GM19023 (cell line): Measurements from ENCODE around the gene COG5.

Source experiments
- ATAC-seq: cut with Tn5 transposase; IDR thresholded peaks from one replicate; pipeline ENCODE4 v1.9.1; 2021; ENCODE audit warnings: mild to moderate bottlenecking, moderate library complexity; ENCODE audit not compliant: unreplicated experiment

Gene COG5

DNA sequence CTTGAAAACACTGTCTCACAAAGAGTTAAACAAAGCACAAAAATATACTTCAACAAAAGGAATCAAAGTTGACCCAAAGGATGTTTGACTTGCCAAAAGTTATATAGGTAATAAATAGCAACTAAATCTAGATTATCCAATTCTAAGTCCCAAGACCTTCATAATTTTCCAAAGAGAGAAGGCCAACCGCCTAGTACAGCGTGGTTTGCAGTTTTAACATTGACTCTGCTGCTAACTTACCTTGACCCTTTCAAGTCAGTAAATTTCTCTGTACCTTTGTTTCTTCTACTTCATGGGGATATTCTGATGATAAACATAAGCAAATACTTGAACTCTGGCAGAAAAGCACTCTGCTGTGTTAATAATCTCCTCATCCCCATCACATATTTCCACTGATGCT lies 95.7 kb downstream of the COG5 start:
- ATAC-seq = no peak

DNA sequence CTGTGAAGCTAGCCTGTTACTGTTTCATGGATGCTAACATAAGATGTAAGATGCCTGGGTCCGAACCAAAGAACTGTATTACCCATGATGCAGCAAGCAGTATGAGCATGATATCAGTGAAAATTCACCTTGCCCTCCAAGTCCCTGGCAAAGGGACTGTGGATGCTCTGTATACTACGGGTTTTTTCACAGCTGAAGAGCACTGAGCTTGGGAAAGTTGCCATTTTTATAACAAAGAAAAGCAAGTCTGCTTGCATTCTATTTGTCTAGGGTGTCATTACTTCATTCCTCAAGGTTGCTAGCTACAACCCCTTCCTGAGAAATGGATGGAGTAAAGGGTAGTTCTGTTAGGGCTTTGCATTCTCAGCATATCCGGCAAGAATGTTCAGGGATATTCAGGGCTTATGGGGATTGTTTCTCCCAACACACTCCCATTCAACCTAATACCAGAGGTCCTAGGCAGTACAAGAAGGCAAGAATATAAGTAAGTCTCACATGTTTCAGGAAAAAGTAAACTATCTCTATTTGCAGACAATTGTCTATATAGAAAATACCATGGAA lies 99.0 kb downstream of the COG5 start:
- no peak for ATAC-seq

DNA sequence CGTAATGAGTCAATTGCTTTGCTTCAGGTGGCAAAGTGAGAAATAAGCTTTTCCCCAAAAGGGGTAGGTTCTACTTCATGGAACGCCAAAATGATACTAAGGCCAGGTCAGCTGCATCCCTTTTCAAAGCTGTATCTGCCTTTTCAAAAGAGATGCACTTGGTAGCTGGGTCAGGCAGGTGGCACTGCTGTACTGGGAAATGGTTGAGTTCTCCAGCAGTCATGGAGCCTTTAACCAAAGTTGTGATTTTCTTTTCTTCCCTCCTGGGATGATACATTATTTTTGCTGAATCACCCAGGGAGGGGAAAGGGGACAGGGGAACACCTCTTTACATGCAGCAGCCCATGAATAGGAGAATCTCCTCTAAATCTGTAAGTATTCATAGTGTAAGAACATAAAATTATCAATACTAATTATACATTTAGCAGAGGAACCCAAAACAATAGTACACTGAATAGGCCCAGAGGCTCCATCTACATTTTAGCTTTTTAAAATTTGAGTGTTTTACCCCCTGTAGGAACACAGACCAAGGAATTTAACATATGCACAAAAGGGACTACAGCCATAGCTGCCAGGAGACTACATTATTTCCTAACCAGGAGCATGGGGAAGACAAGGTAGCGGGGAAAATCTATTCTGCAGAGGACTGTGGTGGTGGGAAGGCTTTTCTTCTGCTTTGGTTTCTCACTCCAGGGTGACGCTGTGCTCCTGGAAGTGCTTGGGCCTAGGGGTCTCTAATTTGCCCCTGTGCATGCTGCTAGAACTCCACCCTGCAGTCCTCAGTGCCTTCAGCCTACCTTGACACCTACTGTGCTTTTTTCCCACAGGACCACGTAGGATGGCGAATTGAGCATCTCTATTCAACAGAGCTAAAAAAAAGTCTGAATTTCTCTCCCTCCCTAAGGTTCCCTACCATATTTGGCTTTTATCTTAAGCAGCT lies 100.3 kb downstream of the COG5 start:
- ATAC-seq = no peak

DNA sequence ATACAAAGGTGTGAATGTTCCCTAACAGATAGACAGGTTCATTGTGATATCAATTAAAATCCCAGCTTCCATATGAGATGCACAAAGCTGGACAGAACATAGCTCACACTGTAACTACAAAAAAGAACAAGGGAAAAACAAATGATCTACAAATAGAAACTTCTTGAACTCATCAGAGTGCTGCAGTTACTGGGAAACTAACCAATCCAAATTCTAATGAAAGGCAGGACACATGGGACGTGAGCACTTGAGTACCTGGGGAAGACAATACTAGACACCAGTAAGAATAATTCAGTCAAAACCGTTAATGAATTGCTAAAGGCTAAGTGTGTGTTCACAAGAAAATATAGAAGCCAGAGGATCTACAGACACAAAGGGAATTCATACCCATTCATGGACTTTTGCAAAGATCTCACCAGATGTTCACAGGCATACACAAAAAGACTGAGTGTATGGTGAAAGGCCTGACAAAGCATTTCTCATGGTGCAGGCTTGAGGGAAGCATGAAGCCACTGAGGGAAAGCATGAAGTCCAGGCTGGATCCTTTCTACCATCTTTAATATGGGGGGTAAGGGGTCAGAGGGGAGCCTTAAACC lies 101.7 kb downstream of the COG5 start:
- no peak for ATAC-seq

DNA sequence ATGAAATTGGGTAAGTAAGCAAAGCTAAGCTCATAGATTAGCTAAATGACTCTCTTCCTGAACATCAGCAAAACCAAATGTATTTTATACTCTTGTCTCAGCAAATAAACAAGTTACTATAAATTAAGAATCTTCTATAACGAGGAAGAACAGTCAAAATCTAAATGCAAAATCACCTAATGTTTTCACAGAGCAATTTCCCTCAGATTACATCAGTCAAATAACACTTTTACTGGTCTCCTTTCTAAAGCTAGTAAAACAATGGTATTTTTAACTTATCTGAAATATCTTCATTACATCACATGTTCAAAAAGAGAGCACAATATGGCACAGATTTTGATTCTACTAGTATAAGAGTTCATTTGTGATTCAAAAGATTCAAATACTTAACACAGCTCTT lies 110.3 kb downstream of the COG5 start:
- ATAC-seq = no peak

DNA sequence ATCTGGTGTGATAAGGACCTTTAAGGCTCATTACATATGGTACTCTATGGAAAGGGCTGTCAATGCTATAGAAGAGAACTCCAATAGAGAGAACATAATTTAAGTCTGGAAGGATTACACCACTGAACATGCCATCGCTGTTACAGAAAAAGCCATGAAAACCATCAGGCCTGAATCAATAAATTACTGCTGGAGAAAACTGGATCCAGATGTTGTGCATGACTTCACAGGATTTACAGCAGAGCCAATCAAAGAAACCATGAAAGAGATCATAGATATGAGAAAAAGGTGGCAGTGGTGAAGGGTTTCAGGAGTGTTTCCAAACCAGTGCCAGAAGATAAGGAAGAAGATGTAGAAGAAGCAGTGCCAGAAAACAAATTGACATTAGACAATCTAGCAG lies 112.8 kb downstream of the COG5 start:
- ATAC-seq = no peak

DNA sequence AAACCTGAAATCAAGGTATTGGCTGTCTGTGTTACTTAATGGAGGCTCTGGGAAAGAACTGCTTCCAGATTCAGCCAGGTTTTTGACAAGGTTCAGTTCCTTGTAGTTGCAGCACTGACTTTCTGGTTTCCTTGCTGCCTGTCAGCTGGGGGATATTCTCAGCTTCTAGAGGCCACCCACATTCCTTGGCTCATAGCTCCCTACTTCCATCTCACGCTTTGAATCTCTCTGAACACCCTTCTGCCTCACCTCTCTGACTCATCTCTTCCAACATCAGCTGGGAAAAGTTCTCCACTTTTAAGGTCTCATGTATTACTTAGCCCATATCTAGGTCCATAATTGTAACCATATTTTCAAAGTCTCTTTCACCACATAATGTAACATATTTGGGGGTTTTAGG lies 116.7 kb downstream of the COG5 start:
- ATAC-seq = no peak

DNA sequence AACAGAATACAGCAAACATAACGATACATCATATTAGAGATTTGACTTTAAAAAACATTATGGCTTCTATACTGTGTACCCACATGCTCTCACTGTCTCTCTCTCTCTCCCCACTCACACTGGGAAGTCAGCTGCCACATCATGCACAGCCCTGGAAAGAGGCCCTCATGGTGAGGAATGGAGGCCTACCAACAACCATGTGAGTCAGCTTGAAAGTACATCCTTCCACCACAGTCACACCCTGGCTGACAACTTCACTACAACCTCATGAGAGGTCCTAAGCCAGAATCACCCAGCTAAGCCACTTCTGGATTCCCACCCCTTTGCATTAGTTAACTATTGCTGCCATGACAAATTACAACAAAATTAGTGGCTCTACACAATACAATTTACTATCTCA lies 117.2 kb downstream of the COG5 start:
- ATAC-seq = no peak

DNA sequence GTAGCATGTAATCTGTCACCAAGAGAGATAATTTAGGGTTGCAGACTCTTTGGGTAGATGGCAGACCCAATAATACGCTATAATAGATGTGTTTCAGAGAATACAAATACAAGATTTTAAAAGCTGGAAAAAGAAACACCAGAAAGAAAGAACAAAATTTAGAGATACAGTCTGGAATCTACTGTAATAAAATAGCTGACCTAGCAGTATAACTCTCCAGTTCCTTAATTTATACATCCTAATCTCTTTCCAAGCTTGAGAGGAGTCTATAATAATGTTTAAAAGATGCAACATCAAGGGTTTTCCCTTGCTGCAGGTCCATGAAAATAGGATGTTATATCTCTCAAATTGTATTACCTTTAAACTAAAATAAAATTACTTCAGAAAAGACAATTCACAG lies 121.0 kb downstream of the COG5 start:
- no peak for ATAC-seq

DNA sequence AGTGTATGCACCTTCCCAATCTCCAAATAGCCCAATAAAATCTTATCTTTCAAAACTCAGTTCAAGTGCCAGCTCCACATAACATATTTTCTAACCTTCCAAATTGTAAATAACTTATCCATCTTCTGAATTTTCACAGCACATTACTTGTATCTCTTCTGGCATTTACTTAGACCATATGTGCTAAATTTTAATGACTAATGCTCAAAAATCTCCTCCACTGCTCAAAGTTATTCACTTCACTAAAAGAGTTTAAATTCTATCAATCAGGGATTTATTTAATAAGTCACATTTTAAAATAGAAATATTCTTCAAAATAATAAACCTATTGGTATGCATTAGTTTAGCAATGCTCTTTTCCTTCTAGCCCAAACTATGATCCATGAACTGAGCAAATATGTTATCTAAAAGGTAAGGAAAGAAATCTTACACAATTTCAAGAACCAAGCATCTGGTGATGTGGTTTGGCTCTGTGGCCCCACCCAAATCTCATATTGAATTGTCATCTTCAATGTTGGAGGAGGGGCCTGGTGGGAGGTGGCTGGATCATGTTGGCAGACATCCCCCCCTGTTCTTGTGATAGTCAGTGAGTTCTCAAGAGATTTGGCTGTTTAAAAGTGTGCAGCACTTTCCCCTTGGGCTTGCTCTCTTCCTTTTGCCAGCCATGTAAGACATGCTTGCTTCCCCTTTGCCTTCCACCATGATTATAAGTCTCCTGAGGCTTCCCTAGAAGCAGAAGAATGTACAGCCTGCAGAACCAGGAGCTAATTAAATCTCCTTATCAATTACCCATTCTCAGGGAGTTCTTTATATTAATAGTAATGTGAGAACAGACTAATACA lies 121.9 kb downstream of the COG5 start:
- ATAC-seq = no peak

DNA sequence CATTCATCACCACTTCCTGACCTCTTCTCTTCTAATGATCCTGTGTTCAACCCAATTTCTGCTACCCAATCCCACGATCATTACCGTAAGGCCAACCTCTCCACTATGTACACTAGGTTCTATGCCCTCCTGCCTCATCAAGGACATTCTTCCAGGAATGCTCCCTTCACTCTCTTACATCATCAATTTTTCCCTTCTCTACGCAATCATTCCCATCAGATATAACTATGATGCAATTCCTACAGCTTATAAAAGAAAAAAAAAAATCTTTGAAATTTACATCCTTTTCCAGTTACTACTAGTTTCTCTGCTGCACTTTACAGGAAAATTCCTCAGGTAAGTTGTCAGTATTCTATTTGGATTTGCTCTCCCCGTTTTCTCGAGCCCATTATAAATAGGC lies 124.7 kb downstream of the COG5 start:
- ATAC-seq = no peak

DNA sequence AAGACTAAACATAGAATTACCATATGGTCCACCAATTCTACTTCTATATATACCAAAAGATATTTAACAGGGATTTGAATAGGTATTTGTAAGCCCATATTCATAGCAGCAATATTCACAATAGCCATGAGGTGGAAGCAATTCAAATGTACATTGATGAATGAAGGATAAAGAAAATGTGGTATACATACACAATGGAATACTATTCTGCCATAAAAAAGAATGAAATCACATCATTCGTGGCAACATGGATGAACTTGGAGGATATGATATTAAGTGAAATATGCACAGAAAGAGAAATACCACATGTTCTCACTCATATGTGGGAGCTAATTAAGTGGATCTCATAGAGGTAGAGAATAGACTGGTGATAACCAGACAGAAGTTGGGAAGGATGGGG lies 128.0 kb downstream of the COG5 start:
- ATAC-seq = no peak

DNA sequence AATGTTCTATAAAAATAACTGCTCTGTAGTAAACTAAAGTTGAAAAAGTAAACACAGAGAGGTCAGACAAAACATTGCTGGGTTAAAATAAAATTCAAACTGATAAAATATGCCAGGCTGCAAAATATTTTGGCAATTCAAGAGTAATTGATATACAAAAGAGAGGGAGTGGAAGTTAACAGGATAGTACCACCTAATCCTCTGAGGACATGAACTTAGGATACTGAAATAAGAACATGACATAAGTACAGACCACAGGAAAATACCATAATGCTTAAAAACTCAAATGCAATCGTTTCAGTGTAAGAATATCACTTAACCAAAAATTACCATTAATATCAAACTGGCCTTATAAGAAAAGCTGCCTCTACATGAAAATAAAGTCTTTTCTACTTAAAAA lies 131.5 kb downstream of the COG5 start:
- no peak for ATAC-seq

DNA sequence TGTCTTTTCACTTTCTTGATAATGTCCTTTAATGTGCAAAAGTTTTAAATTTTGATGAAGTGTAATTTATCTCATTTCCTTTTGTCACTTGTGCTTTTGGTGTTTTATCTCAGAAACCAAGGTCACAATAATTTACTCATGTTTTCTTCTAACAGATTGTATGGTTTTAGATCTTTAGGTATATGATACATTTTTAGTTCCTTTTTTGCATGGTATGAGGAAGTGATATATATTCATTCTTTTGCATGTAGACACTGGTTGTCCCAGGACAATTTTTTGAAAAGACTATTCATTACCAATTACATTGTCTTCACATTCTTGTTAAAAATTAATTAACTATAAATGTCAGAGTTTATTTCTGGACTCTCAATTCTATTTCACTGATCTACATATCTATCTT lies 133.7 kb downstream of the COG5 start:
- ATAC-seq = no peak

DNA sequence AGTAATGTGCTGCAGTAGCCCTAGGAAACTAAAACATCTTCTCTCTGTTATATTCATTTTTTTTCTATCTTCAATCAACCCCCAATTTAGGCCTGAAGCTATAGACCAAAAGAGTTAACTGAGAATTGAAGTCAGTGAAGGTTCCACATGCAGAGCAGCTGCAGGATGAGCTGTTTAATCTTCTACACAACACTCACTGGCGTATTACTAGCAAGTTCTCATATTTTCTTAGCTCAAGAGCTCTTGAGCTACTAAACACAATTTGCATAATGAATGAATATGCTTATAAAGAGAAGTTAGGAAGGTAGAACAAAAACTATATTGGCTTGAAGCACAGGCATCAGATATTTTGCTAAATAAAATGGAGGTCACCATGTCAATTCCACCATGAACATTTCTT lies 135.1 kb downstream of the COG5 start:
- ATAC-seq = no peak

DNA sequence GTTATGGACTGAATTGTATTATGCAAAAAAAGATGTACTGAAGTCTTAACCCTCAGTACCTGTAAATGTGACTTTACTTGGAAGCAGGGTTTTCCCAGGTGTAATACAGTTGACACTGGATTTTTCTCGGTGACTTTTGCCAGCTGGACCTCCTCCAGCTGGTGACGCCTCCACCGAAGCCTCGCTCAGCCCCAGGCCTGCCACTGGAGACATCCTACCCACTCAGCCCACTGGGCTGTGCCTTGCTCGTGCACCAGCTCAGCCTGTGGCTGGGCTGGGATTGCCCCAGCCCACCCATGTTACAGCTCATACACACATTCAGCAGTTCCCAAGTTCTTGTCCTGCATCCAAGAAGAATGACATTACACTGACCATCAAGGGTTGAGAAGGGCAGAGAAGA lies 136.3 kb downstream of the COG5 start:
- no peak for ATAC-seq

DNA sequence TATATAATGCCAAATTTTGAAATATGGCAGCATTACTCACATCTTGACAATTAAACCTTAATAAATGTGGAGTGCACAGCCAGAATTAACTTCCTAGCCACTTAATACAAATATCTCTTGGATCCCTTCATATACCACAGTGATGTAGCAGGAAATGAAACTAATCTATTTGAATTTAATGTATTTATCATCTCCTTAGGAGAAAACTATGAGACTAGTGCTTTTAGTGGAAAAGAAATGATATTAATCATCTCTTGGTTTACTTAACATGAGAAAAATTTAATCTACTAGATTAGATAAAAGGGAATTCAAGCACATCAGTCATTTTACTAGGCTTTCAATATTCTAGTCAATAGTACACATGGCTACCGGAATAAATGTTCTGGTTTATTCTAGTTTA lies 149.5 kb downstream of the COG5 start:
- no peak for ATAC-seq

DNA sequence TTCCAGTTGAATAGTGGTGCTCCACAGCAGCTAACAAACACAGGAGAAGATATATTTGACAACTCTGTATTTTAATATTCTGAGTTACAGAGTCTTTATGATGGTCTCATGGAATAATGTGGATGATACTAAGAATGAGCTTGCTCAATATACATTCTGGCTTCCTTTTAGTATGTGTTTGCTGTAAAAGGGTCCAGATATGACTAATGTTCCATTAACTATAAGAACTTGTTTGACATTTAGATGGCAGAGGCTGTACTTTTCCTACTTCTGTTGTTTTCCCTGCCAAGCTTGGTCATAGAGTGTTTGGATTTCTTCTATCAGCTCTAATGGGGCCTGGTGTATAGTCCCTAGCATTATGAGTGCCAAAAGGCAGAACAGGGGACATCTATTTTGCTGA lies 155.4 kb downstream of the COG5 start:
- no peak for ATAC-seq

DNA sequence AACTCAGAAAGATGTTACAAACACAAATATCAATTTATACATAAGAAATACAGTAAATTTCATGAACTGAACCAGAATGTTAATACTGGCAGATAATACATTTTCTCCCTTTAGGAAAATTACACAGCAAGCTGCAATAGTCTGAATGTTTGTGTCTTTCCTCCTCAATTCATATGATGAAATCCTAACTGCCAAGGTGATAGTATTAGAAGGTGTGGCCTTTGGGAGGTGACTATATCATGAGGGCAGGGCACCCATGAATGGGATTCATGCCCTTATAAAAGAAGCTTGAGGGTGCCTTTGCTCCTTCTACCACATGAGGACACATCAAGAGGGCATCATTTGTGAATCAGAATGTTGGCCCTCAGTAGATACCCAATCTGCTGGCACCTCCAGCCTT lies 158.2 kb downstream of the COG5 start:
- ATAC-seq = no peak

DNA sequence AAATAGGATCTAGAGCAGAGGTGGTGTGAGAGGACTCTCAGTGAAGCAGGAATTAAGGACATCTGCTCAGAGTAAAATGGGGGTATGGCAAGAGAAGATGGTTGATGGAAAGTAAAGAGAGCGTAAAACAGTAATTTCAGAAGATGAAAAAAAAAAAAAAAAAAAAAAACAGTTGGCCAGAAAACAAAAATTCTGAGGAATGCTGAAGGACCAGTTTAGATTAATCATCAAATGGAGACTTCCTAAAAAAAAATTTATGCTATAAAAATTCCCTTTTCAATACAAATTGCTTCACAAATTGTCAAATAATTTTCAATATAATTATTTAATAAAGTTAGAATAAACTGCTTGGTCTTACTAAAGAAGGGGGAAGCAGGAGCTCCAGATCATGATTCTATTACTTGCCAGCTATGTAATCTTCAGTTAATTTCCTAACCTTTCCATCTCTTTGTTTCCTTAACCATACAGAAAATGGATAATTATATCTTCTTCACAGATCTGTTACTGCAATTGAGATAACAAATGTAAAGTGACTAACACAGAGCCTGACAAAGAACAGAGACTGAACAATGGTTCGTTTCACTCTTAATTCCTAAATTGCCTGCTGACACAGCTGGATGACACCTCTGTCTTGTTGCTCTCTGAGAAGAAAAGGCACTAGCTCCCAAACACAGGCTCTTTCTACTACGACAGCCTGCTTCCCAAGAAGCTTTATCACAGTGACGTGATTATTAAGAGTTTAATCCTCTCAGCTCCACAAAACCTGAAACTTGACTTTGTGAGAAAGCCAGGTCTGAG lies 158.8 kb downstream of the COG5 start:
- ATAC-seq = no peak

DNA sequence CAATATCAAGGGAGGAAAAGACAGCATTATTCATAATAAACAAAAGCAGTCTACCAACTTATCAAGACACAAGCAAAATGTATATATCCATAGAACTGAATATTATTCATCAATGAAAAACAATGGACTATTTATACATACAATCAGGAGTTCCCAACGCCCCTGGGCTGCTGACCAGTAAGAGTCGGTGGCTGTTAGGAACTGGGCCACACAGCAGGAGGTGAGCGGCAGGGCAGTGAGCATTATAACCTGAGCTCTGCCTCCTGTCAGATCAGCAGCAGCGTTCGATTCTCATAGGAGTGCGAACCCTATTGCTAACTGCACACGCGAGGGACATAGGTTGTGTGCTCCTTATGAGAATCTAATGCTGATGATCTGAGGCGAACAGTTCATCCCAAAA lies 165.6 kb downstream of the COG5 start:
- no peak for ATAC-seq
